UCSD-AML1 (cell line): ENCODE results near the gene KAZN.

Experiments
- DNase-seq: peaks from one replicate; lab custom pipeline; 2025; ENCODE audit not compliant: unreplicated experiment; lab: John Stamatoyannopoulos, UW

Gene KAZN

GRCh38 chr1:14989931-14990728, 391.6 kb downstream of the KAZN start:
- DNase-seq: no peak

- DNase-seq: no peak
Measured at GRCh38 chr1:14993414-14993813, 394.9 kb downstream of the KAZN start.

- no peak for DNase-seq
Measured at GRCh38 chr1:14994148-14994547, 395.7 kb downstream of the KAZN start.

- no peak for DNase-seq
Measured at GRCh38 chr1:14994841-14995437, 396.5 kb downstream of the KAZN start.

GRCh38 chr1:14996133-14997050, 397.9 kb downstream of the KAZN start:
- DNase-seq: no peak

- no peak for DNase-seq
Measured at GRCh38 chr1:14997646-14998276, 399.3 kb downstream of the KAZN start.

GRCh38 chr1:14999441-14999840, 401.0 kb downstream of the KAZN start:
- no peak for DNase-seq

- DNase-seq: no peak
Measured at GRCh38 chr1:15000030-15000429, 401.5 kb downstream of the KAZN start.

GRCh38 chr1:15000671-15001070, 402.2 kb downstream of the KAZN start:
- DNase-seq: no peak

- DNase-seq: no peak
Measured at GRCh38 chr1:15001317-15001915, 402.9 kb downstream of the KAZN start.

GRCh38 chr1:15002325-15002724, 403.8 kb downstream of the KAZN start:
- no peak for DNase-seq

- no peak for DNase-seq
Measured at GRCh38 chr1:15004396-15004795, 405.9 kb downstream of the KAZN start.

- no peak for DNase-seq
Measured at GRCh38 chr1:15005116-15005515, 406.6 kb downstream of the KAZN start.

- DNase-seq: no peak
Measured at GRCh38 chr1:15007368-15007767, 408.9 kb downstream of the KAZN start.

- DNase-seq: no peak
Measured at GRCh38 chr1:15007842-15008241, 409.4 kb downstream of the KAZN start.

- DNase-seq: no peak
Measured at GRCh38 chr1:15008783-15009729, 410.6 kb downstream of the KAZN start.

GRCh38 chr1:15011160-15011559, 412.7 kb downstream of the KAZN start:
- DNase-seq: no peak

GRCh38 chr1:15011661-15012060, 413.2 kb downstream of the KAZN start:
- DNase-seq: no peak

GRCh38 chr1:15012822-15013221, 414.3 kb downstream of the KAZN start:
- DNase-seq: no peak

- no peak for DNase-seq
Measured at GRCh38 chr1:15013767-15014166, 415.3 kb downstream of the KAZN start.
